HepG2 (cell line): ENCODE measurements around the gene RPS14. TPM values are rescaled to one million over a fixed set of nuclear protein-coding genes. Genes with fewer than 3 reads are reported as not detected.
A peak's percentile ranks its signal among the peaks of the same experiment; 100 is the strongest.

ENCODE experiments used
- CCDC6 ChIP-seq: sonication (generic); formaldehyde crosslinking; IDR thresholded peaks from 2 replicates; pipeline ENCODE4 v1.8.1; 2022; ENCODE audit warnings: mild to moderate bottlenecking, missing genetic modification reagents, moderate library complexity
- CSRNP1 ChIP-seq: sonication (generic); formaldehyde crosslinking; IDR thresholded peaks from 2 replicates; pipeline ENCODE4 v1.8.1; 2023; ENCODE audit warnings: mild to moderate bottlenecking, missing genetic modification reagents
- ETV5 ChIP-seq: IDR thresholded peaks from 2 replicates; pipeline ENCODE4 v1.6.1; 2018; ENCODE audit warnings: missing biosample characterization, missing genetic modification reagents, inconsistent platforms, borderline replicate concordance
- GLI4 ChIP-seq: sonication (generic); formaldehyde crosslinking; IDR thresholded peaks from 2 replicates; pipeline ENCODE4 v1.5.1; 2020; ENCODE audit warnings: missing genetic modification reagents, mild to moderate bottlenecking, moderate library complexity, borderline replicate concordance
- KDM6A ChIP-seq: IDR thresholded peaks from 2 replicates; pipeline ENCODE4 v1.6.1; 2016; ENCODE audit warnings: low read depth
- PCBP1 ChIP-seq: fragments of 200-400 bp; formaldehyde crosslinking; IDR thresholded peaks from 2 replicates; pipeline ENCODE4 v1.6.1; 2017; ENCODE audit warnings: mild to moderate bottlenecking, low read depth, low read length, borderline replicate concordance
- PLSCR1 ChIP-seq: sonication (generic); formaldehyde crosslinking; IDR thresholded peaks from 2 replicates; pipeline ENCODE4 v1.5.0; 2020; ENCODE audit warnings: missing genetic modification reagents, mild to moderate bottlenecking, borderline replicate concordance
- RCOR2 ChIP-seq: IDR thresholded peaks from 2 replicates; pipeline ENCODE4 v1.6.1; 2016; ENCODE audit warnings: missing biosample characterization, missing genetic modification reagents
- RNF2 ChIP-seq: fragments of 450-650 bp; conservative IDR thresholded peaks from 2 replicates; pipeline ENCODE4 v1.6.1; 2016; ENCODE audit warnings: low read depth
- SAP130 ChIP-seq: IDR thresholded peaks from 2 replicates; pipeline ENCODE4 v1.6.1; 2016; ENCODE audit warnings: low read depth
- SMAD9 ChIP-seq: sonication (generic); formaldehyde crosslinking; IDR thresholded peaks from 2 replicates; pipeline ENCODE4 v1.5.1; 2020; ENCODE audit warnings: mild to moderate bottlenecking, missing genetic modification reagents
- SMARCC2 ChIP-seq: fragments of 450-650 bp; IDR thresholded peaks from 2 replicates; pipeline ENCODE4 v1.6.1; 2017; ENCODE audit warnings: antibody characterized with exemption, mild to moderate bottlenecking
- SPEN ChIP-seq: sonication (generic); formaldehyde crosslinking; IDR thresholded peaks from 2 replicates; pipeline ENCODE4 v1.5.1; 2020; ENCODE audit warnings: low read depth, mild to moderate bottlenecking, missing genetic modification reagents
- SUZ12 ChIP-seq: fragments of 150-350 bp; IDR thresholded peaks from 2 replicates; pipeline ENCODE4 v1.6.1; 2014; ENCODE audit warnings: low read depth, low read length
- TAF1 ChIP-seq: sonication (generic); formaldehyde crosslinking; IDR thresholded peaks from 2 replicates; pipeline ENCODE4 v1.4.0; 2020; ENCODE audit warnings: missing genetic modification reagents
- TEAD3 ChIP-seq: optimal IDR thresholded peaks from 2 replicates; pipeline ENCODE3; 2016; ENCODE audit warnings: borderline replicate concordance
- ZMYM2 ChIP-seq: sonication (generic); formaldehyde crosslinking; IDR thresholded peaks from 2 replicates; pipeline ENCODE4 v1.8.0; 2022; ENCODE audit warnings: mild to moderate bottlenecking, missing genetic modification reagents
- ZNF101 ChIP-seq: sonication (generic); formaldehyde crosslinking; IDR thresholded peaks from 2 replicates; pipeline ENCODE4 v1.4.0; 2020; ENCODE audit warnings: mild to moderate bottlenecking, low read depth, missing genetic modification reagents, borderline replicate concordance
- ZNF121 ChIP-seq: sonication (generic); formaldehyde crosslinking; IDR thresholded peaks from 2 replicates; pipeline ENCODE4 v1.5.0; 2020; ENCODE audit warnings: mild to moderate bottlenecking, missing genetic modification reagents
- ZNF143 ChIP-seq: sonication (generic); formaldehyde crosslinking; IDR thresholded peaks from 2 replicates; pipeline ENCODE4 v1.4.0; 2020; ENCODE audit warnings: missing genetic modification reagents
- ZNF281 ChIP-seq: sonication (generic); formaldehyde crosslinking; IDR thresholded peaks from 2 replicates; pipeline ENCODE4 v1.4.0; 2020; ENCODE audit warnings: missing genetic modification reagents, borderline replicate concordance
- ZNF619 ChIP-seq: sonication (generic); formaldehyde crosslinking; IDR thresholded peaks from 2 replicates; pipeline ENCODE4 v1.4.0; 2020; ENCODE audit warnings: mild to moderate bottlenecking, missing genetic modification reagents
- ZNF674 ChIP-seq: sonication (generic); formaldehyde crosslinking; IDR thresholded peaks from 2 replicates; pipeline ENCODE4 v1.5.0; 2020; ENCODE audit warnings: low read depth, mild to moderate bottlenecking, missing genetic modification reagents
- ZNF878 ChIP-seq: sonication (generic); formaldehyde crosslinking; IDR thresholded peaks from 2 replicates; pipeline ENCODE4 v1.8.1; 2023; ENCODE audit warnings: mild to moderate bottlenecking, missing genetic modification reagents, moderate library complexity
- ZSCAN5A ChIP-seq: sonication (generic); formaldehyde crosslinking; IDR thresholded peaks from 2 replicates; pipeline ENCODE4 v1.8.0; 2022; ENCODE audit warnings: mild to moderate bottlenecking, missing genetic modification reagents, borderline replicate concordance
- polyA plus RNA-seq, 8 experiments: library from polyadenylated mRNA; depleted of rRNA in 3 of 8; stranded (reverse) in 7 of 8; unstranded in 1 of 8; fragments of >200 nt; fragmentation: Illumina TruSeq in 4 of 8; extraction: Trizol in 4 of 8; gene quantifications; 2 replicates each; pipeline versions ENCODE4 v1.2.1 to v1.2.3, GENCODE V29; 2011 to 2016; ENCODE audit warnings: low read depth in 4 of 8, missing spikeins in 1 of 8, mixed read lengths in 1 of 8; ENCODE audit not compliant: insufficient read depth in 1 of 8
- total RNA-seq, 5 experiments: library from RNA; depleted of rRNA; stranded (reverse); fragments of >200 nt; fragmentation: Illumina TruSeq; extraction: Trizol; gene quantifications; 2 replicates each; pipeline ENCODE4 v1.2.3, GENCODE V29; 2016; ENCODE audit warnings: low read depth in 1 of 5

Gene RPS14
- total and polyA plus RNA-seq, 2 of the 13 experiments (the other 11 are each of a cell fraction or from before 2014, with no cell fraction given): 2,116 to 3,295 TPM

GRCh38 chr5:150484964-150485692, 35.6 kb upstream of the RPS14 start (continued):
- 0 out of 2 replicates have a peak, but pooled peaks have one; percentile 3 for TF ChIP-seq SPEN (CRISPR knock-in tag)
- TF ChIP-seq PCBP1: 0 out of 2 replicates have a peak, but pooled peaks have one; percentile 19
- TF ChIP-seq ZNF101 (CRISPR knock-in tag): no peak
- TF ChIP-seq ZMYM2 (CRISPR knock-in tag): peak; percentile 90
- no peak for TF ChIP-seq KDM6A
- no peak for TF ChIP-seq TEAD3 (CRISPR knock-in tag)
- no peak for TF ChIP-seq CCDC6 (CRISPR knock-in tag)
- no peak for TF ChIP-seq RNF2
- no peak for TF ChIP-seq ZNF878 (CRISPR knock-in tag)
- TF ChIP-seq RCOR2 (CRISPR knock-in tag): peak; percentile 93
- TF ChIP-seq CSRNP1 (CRISPR knock-in tag): no peak
- no peak for TF ChIP-seq ZNF143 (CRISPR knock-in tag)
- TF ChIP-seq ETV5 (CRISPR knock-in tag): no peak
- no peak for TF ChIP-seq SMARCC2
- TF ChIP-seq ZNF674: no peak
- no peak for TF ChIP-seq SAP130 (CRISPR knock-in tag)
- TF ChIP-seq PLSCR1: no peak
- TF ChIP-seq GLI4: peak; percentile 27; the same call in 1 of the 2 replicates
- TF ChIP-seq ZNF619: no peak
- no peak for TF ChIP-seq ZNF121 (CRISPR knock-in tag)
- no peak for TF ChIP-seq SMAD9 (CRISPR knock-in tag)
- no peak for TF ChIP-seq ZSCAN5A (CRISPR knock-in tag)
- TF ChIP-seq ZNF281 (CRISPR knock-in tag): peak; percentile 29; the same call in 1 of the 2 replicates
- TF ChIP-seq SUZ12: no peak
- TF ChIP-seq TAF1 (CRISPR knock-in tag): no peak
